H1 (cell line): ENCODE measurements around the gene PHOSPHO1. TPM values are rescaled to one million over a fixed set of nuclear protein-coding genes. Genes with fewer than 3 reads are reported as not detected.

Experiments used
- CTCF ChIA-PET: fragments of 300-600 bp; sonication (Branson Sonifier 250); formaldehyde crosslinking; loops from one replicate; lab custom pipeline; 2021; ENCODE audit not compliant: partially characterized antibody; lab: Charles Lee
- POLR2A ChIA-PET: fragments of 300-600 bp; sonication (Branson Sonifier 250); formaldehyde crosslinking; loops from one replicate; lab custom pipeline; 2021; ENCODE audit warnings: inconsistent platforms; ENCODE audit not compliant: partially characterized antibody; lab: Charles Lee
- DNase-seq, 2 experiments: peaks; one replicate each; pipeline versions ENCODE4 v3.0.0 to v3.0.0-alpha.2; 2010 to 2022; ENCODE audit warnings: low spot score in 2 of 2, low read depth in 1 of 2, mixed read lengths in 1 of 2
- FAIRE-seq: peaks from 2 replicates; lab custom pipeline; 2011; peaks lifted over from hg19 to GRCh38; lab: Jason Lieb, UNC
- H2AFZ ChIP-seq: 2 replicates; pipeline ENCODE4 v1.8.1; 2012; ENCODE audit warnings: low read length, inconsistent platforms
- H2AK5ac ChIP-seq: 2 replicates; pipeline ENCODE4 v1.6.1; 2013; ENCODE audit warnings: low read depth, low read length
- H2BK120ac ChIP-seq: replicated peaks from 2 replicates; pipeline ENCODE3; 2013; ENCODE audit warnings: low read depth, low read length, inconsistent platforms
- H2BK12ac ChIP-seq: 2 replicates; pipeline ENCODE4 v1.6.1; 2013; ENCODE audit warnings: low read depth, low read length
- H2BK15ac ChIP-seq: 2 replicates; pipeline ENCODE4 v1.6.1; 2013; ENCODE audit warnings: low read length
- H2BK20ac ChIP-seq: 2 replicates; pipeline ENCODE4 v1.6.1; 2013; ENCODE audit warnings: low read length
- H2BK5ac ChIP-seq: 2 replicates; pipeline ENCODE4 v1.6.1; 2013; ENCODE audit warnings: low read depth, low read length
- H3K14ac ChIP-seq: 2 replicates; pipeline ENCODE4 v1.6.1; 2013; ENCODE audit warnings: inconsistent platforms; ENCODE audit not compliant: insufficient read length
- H3K18ac ChIP-seq: 2 replicates; pipeline ENCODE4 v1.6.1; 2013; ENCODE audit warnings: low read length; ENCODE audit errors: extremely low read depth
- H3K23ac ChIP-seq: 2 replicates; pipeline ENCODE4 v1.6.1; 2013; ENCODE audit warnings: inconsistent platforms; ENCODE audit not compliant: insufficient read length
- H3K23me2 ChIP-seq: 2 replicates; pipeline ENCODE4 v1.6.1; 2013; ENCODE audit warnings: low read depth, low read length
- H3K27ac ChIP-seq: 2 replicates; pipeline ENCODE4 v1.6.1; 2011; ENCODE audit warnings: low read depth, low read length, inconsistent platforms
- H3K27me3 ChIP-seq, 4 experiments: replicated peaks in 1 of 4; 1 replicate in 1 of 4; 2 replicates in 3 of 4; pipeline versions ENCODE4 v1.6.1 to v1.8.1; 2011 to 2013; ENCODE audit warnings: low read length in 3 of 4, mild to moderate bottlenecking in 3 of 4, inconsistent platforms in 2 of 4, mixed read lengths in 2 of 4, moderate library complexity in 1 of 4; ENCODE audit not compliant: control insufficient read depth in 3 of 4, insufficient read depth in 3 of 4; ENCODE audit errors: extremely low read depth in 1 of 4
- H3K36me3 ChIP-seq, 4 experiments: 2 replicates each; pipeline versions ENCODE4 v1.6.1 to v1.8.1; 2011 to 2013; ENCODE audit warnings: mild to moderate bottlenecking in 4 of 4, low read length in 3 of 4, moderate library complexity in 2 of 4, control low read depth in 1 of 4, inconsistent platforms in 1 of 4; ENCODE audit not compliant: insufficient read depth in 4 of 4, control insufficient read depth in 2 of 4
- H3K4ac ChIP-seq: replicated peaks from 2 replicates; pipeline ENCODE3; 2013; ENCODE audit warnings: low read length, low read depth, mixed read lengths, inconsistent platforms; ENCODE audit not compliant: insufficient read length
- H3K4me1 ChIP-seq, 4 experiments: replicated peaks in 1 of 4; 1 replicate in 1 of 4; 2 replicates in 3 of 4; pipeline versions ENCODE4 v1.6.1 to v1.8.1; 2011 to 2013; ENCODE audit warnings: low read length in 3 of 4, inconsistent platforms in 2 of 4, mixed read lengths in 1 of 4; ENCODE audit not compliant: insufficient read depth in 4 of 4, control insufficient read depth in 3 of 4
- H3K4me2 ChIP-seq, 2 experiments: 2 replicates each; pipeline versions ENCODE4 v1.6.1 to v1.8.1; 2011 to 2013; ENCODE audit warnings: low read depth in 2 of 2, low read length in 2 of 2, control low read depth in 1 of 2, inconsistent platforms in 1 of 2, mild to moderate bottlenecking in 1 of 2; ENCODE audit not compliant: insufficient read depth in 1 of 2
- H3K4me3 ChIP-seq, 4 experiments: fragments of 200-600, 300-600 bp in 1 of 4; sonication (generic), shearing (Covaris generic), sonication (Bioruptor Twin) in 1 of 4; 2 replicates each; pipeline versions ENCODE4 v1.5.1 to v1.8.1; 2011 to 2016; ENCODE audit warnings: low read length in 4 of 4, low read depth in 3 of 4, control low read depth in 2 of 4, inconsistent platforms in 2 of 4, mild to moderate bottlenecking in 2 of 4, mixed read lengths in 1 of 4, moderate library complexity in 1 of 4; ENCODE audit not compliant: insufficient read depth in 2 of 4; ENCODE audit errors: extremely low read depth in 1 of 4
- H3K56ac ChIP-seq: replicated peaks from 2 replicates; pipeline ENCODE3; 2013; ENCODE audit warnings: low read depth, mild to moderate bottlenecking, mixed read lengths, low read length, inconsistent platforms; ENCODE audit not compliant: insufficient read length
- H3K79me1 ChIP-seq: 2 replicates; pipeline ENCODE4 v1.6.1; 2013; ENCODE audit warnings: low read depth, low read length, control low read depth
- H3K79me2 ChIP-seq, 2 experiments: 2 replicates each; pipeline versions ENCODE4 v1.6.1 to v1.8.1; 2012 to 2013; ENCODE audit warnings: low read length in 2 of 2, mild to moderate bottlenecking in 2 of 2, inconsistent platforms in 1 of 2; ENCODE audit not compliant: insufficient read depth in 2 of 2, control insufficient read depth in 1 of 2
- H3K9ac ChIP-seq, 4 experiments: replicated peaks in 1 of 4; 1 replicate in 1 of 4; 2 replicates in 3 of 4; pipeline versions ENCODE4 v1.6.1 to v1.8.1; 2011 to 2013; ENCODE audit warnings: low read depth in 3 of 4, low read length in 3 of 4, control low read depth in 2 of 4, mild to moderate bottlenecking in 2 of 4, moderate library complexity in 2 of 4, inconsistent platforms in 1 of 4; ENCODE audit errors: extremely low read depth in 1 of 4
- H3K9me3 ChIP-seq, 2 experiments: 2 replicates each; pipeline versions ENCODE4 v1.6.1 to v1.8.1; 2012 to 2013; ENCODE audit warnings: mild to moderate bottlenecking in 2 of 2, moderate library complexity in 2 of 2, control low read depth in 1 of 2, inconsistent platforms in 1 of 2, low read depth in 1 of 2, low read length in 1 of 2, mixed read lengths in 1 of 2; ENCODE audit not compliant: insufficient read depth in 2 of 2
- H4K20me1 ChIP-seq, 2 experiments: replicated peaks in 1 of 2; 2 replicates each; pipeline versions ENCODE3 to v1.8.1; 2011 to 2013; ENCODE audit warnings: inconsistent platforms in 2 of 2, low read length in 2 of 2, mild to moderate bottlenecking in 1 of 2; ENCODE audit not compliant: insufficient read depth in 2 of 2, control insufficient read depth in 1 of 2
- H4K5ac ChIP-seq: 2 replicates; pipeline ENCODE4 v1.6.1; 2013; ENCODE audit warnings: low read length, low read depth, mixed read lengths, inconsistent platforms; ENCODE audit not compliant: insufficient read length
- H4K8ac ChIP-seq: 2 replicates; pipeline ENCODE4 v1.8.0; 2013; ENCODE audit warnings: mild to moderate bottlenecking, moderate library complexity, low read length, inconsistent platforms; ENCODE audit not compliant: insufficient read depth; ENCODE audit errors: extremely low read depth
- H4K91ac ChIP-seq: replicated peaks from 2 replicates; pipeline ENCODE3; 2013; ENCODE audit warnings: low read length, mixed read lengths, inconsistent platforms; ENCODE audit not compliant: insufficient read length
- MAX ChIP-seq: IDR thresholded peaks from 2 replicates; pipeline ENCODE4 v1.6.1; 2012; ENCODE audit warnings: inconsistent platforms
- NANOG ChIP-seq: IDR thresholded peaks from 2 replicates; pipeline ENCODE4 v1.6.1; 2011; ENCODE audit warnings: low read length, low read depth, mild to moderate bottlenecking, inconsistent platforms; ENCODE audit not compliant: insufficient read depth, poor library complexity, severe bottlenecking
- NRF1 ChIP-seq: IDR thresholded peaks from 2 replicates; pipeline ENCODE4 v1.6.1; 2011; ENCODE audit warnings: mild to moderate bottlenecking, low read depth, low read length, improper control_type of control experiment
- PHF8 ChIP-seq: fragments of 200-600 bp; sonication (generic); conservative IDR thresholded peaks from 2 replicates; pipeline ENCODE4 v1.7.1; 2012; ENCODE audit warnings: low read depth, mild to moderate bottlenecking, inconsistent platforms, low read length, moderate library complexity
- POLR2AphosphoS5 ChIP-seq: IDR thresholded peaks from 2 replicates; pipeline ENCODE4 v1.6.1; 2011; ENCODE audit warnings: low read depth, low read length
- POU5F1 ChIP-seq: IDR thresholded peaks from 2 replicates; pipeline ENCODE4 v1.6.1; 2011; ENCODE audit warnings: low read depth, mild to moderate bottlenecking, low read length, moderate library complexity
- SAP30 ChIP-seq: fragments of 300-600 bp; sonication (generic); IDR thresholded peaks from 2 replicates; pipeline ENCODE4 v1.7.1; 2012; ENCODE audit warnings: low read length, moderate library complexity, mild to moderate bottlenecking, inconsistent platforms; ENCODE audit not compliant: insufficient read depth, insufficient replicate concordance
- SP1 ChIP-seq: IDR thresholded peaks from 2 replicates; pipeline ENCODE4 v1.6.1; 2011; ENCODE audit warnings: low read depth, low read length
- TAF7 ChIP-seq: optimal IDR thresholded peaks from 2 replicates; pipeline ENCODE3; 2011; ENCODE audit warnings: low read depth, mild to moderate bottlenecking, inconsistent platforms, low read length, moderate library complexity, borderline replicate concordance
- WGBS, 2 experiments: shearing (Covaris generic) in 1 of 2; methylation state at CpG; one replicate each; pipeline versions ENCODE4 v1.1.6 to v1.1.7; 2013 to 2015; ENCODE audit warnings: low lambda C conversion rate in 2 of 2, mixed read lengths in 2 of 2, inconsistent platforms in 1 of 2, low coverage in 1 of 2, missing lambda C conversion rate in 1 of 2; ENCODE audit not compliant: insufficient replicate concordance in 2 of 2, insufficient coverage in 1 of 2, insufficient read length in 1 of 2; ENCODE audit errors: extremely low coverage in 1 of 2, missing lambda C conversion rate in 1 of 2; 5-methylcytosine and 5-hydroxymethylcytosine counted together
- polyA plus RNA-seq, 7 experiments: library from polyadenylated mRNA; depleted of rRNA in 3 of 7; stranded (reverse) in 5 of 7; unstranded in 2 of 7; fragments of >200 nt in 5 of 7; fragments of 200-250 nt in 2 of 7; gene quantifications; 1 replicate in 5 of 7; 2 replicates in 1 of 7; 4 replicates in 1 of 7; pipeline versions ENCODE4 v1.2.1 to v1.2.3, GENCODE V29; 2011 to 2013; ENCODE audit warnings: missing spikeins in 2 of 7, mixed read lengths in 2 of 7
- total RNA-seq: library from RNA; stranded (reverse); fragmentation: NEBNext Ultra II Directional; extraction: Animal tissue kit (Norgen Biotek cat#: 25700); gene quantifications from 2 replicates; pipeline ENCODE4 v1.2.1, GENCODE V29; 2021

The PHOSPHO1 gene
- total and polyA plus RNA-seq, 2 of the 8 experiments (the other 6 are each of a cell fraction or from before 2014, with no cell fraction given) = 0.34 to 0.45 TPM

DNA sequence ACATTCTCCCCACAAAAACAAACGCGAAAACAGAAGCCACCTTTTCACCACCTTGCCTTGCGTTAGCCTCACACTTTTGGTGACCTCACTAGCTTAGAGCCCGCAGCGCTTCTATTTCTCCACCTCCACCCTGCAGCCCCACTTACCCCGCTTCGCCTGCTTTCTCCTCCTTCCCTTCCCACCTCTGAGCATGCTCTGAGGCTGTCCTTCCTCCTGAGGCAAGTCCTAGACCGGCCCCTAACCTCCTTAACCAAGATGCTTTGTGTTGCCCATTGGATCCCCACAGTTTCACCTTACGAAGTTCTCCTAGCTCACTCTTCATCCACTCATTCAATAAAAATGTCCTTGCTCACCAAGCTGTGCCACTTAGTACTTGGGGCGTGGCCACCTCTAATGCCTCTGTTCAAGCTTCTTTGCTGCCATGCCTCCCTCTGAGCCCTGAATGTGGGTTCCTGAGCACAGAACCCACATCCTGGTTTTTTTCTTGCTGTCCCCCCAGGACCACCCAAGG, 21.5 kb downstream of the PHOSPHO1 start:
- no peak overlapping the region for H3K27ac ChIP-seq
- CTCF ChIA-PET = interaction anchor here (0.9 to 1.7 kb wide), 9 partner anchors 9 to 87 kb away, joined by 3 to 8 read pairs (median 4); no protein-coding TSS in a partner anchor
- H3K4me2 ChIP-seq = peak overlapping the region in 1 of 2 experiments; percentile 59; a peak in 1 of 4 replicates

More for the DNA sequence above, 21.5 kb downstream of the PHOSPHO1 start:
- POLR2A ChIA-PET = interaction anchor here (1.8 to 2.5 kb wide), 3 partner anchors 9 to 14 kb away, joined by 5 to 9 read pairs (median 6); no protein-coding TSS in a partner anchor
- H3K9ac ChIP-seq = no peak overlapping the region
- no peak overlapping the region for H2BK5ac ChIP-seq
- H3K9me3 ChIP-seq = no peaks in the 10 kb centered on the region
- no peak overlapping the region for H3K4ac ChIP-seq
- no peaks in the 10 kb centered on the region for H4K20me1 ChIP-seq
- H2AFZ ChIP-seq = no peak overlapping the region
- no peak overlapping the region for H4K91ac ChIP-seq
- no peak overlapping the region for H4K5ac ChIP-seq
- no peak overlapping the region for H3K4me3 ChIP-seq
- H3K14ac ChIP-seq = no peak overlapping the region
- H3K36me3 ChIP-seq = no peaks in the 10 kb centered on the region
- H3K18ac ChIP-seq = no peak overlapping the region
- WGBS, 2 experiments = 93% methylated on average over 10 of the region's 10 CpGs; no CpG with 5 or more reads in 1 of the 2 experiments
- H2BK120ac ChIP-seq = no peak overlapping the region
- no peak overlapping the region for H2BK12ac ChIP-seq
- FAIRE-seq = no peak
- no peaks in the 10 kb centered on the region for H3K79me1 ChIP-seq
- H3K23me2 ChIP-seq = no peaks in the 10 kb centered on the region
- H2BK20ac ChIP-seq = no peak overlapping the region
- no peak overlapping the region for H4K8ac ChIP-seq
- no peak overlapping the region for H3K23ac ChIP-seq
- no peaks in the 10 kb centered on the region for H3K79me2 ChIP-seq
- peaks cover 5 to 19% (median 13%) of the 10 kb centered on the region in 4 experiments for H3K4me1 ChIP-seq
- peaks cover 0 to 3% (median 0%) of the 10 kb centered on the region in 4 experiments; a peak in 2 of 7 replicates for H3K27me3 ChIP-seq
- TF ChIP-seq NRF1 = no peak
- no peak for TF ChIP-seq SAP30
- TF ChIP-seq PHF8 = no peak
- TF ChIP-seq POLR2AphosphoS5 = no peak
- TF ChIP-seq SP1 = no peak
- no peak for TF ChIP-seq MAX
- TF ChIP-seq NANOG = no peak
- no peak for TF ChIP-seq POU5F1
- TF ChIP-seq TAF7 = no peak
- TF ChIP-seq, all 59 proteins: peak for 0
- no peak overlapping the region for H3K56ac ChIP-seq
- no peak overlapping the region for H2AK5ac ChIP-seq
- no peak for DNase-seq
- H2BK15ac ChIP-seq = peak overlapping the region; percentile 37; the same call in 1 of the 2 replicates
